HFFc6 (cell line): ENCODE results near the gene HYDIN. TPM values are rescaled to one million over a fixed set of nuclear protein-coding genes. Genes with fewer than 3 reads are reported as not detected.

Source experiments
- DNase-seq: peaks from one replicate; pipeline ENCODE4 v3.0.0-alpha.2; 2018
- H3K27ac Mint-ChIP-seq: 2 replicates; pipeline ENCODE4 v1.8.0; 2020; ENCODE audit warnings: mild to moderate bottlenecking, mixed read lengths
- H3K27me3 Mint-ChIP-seq: 2 replicates; pipeline ENCODE4 v1.8.0; 2021; ENCODE audit warnings: mild to moderate bottlenecking, moderate library complexity, mixed read lengths; ENCODE audit not compliant: insufficient read depth
- H3K36me3 Mint-ChIP-seq: 2 replicates; pipeline ENCODE4 v1.8.0; 2021; ENCODE audit warnings: low read depth, mixed read lengths
- H3K4me1 Mint-ChIP-seq: 2 replicates; pipeline ENCODE4 v1.8.0; 2020; ENCODE audit warnings: low read depth, mixed read lengths
- H3K4me3 Mint-ChIP-seq: 2 replicates; pipeline ENCODE4 v1.8.0; 2020; ENCODE audit warnings: mild to moderate bottlenecking, moderate library complexity, mixed read lengths
- H3K9me3 Mint-ChIP-seq: 2 replicates; pipeline ENCODE4 v1.8.0; 2020; ENCODE audit warnings: mild to moderate bottlenecking, mixed read lengths
- total RNA-seq, 6 experiments: library from RNA; stranded (reverse); fragmentation: NEBNext Ultra II Directional; extraction: Animal tissue kit (Norgen Biotek cat#: 25700); gene quantifications; 2 replicates in 1 of 6; 3 replicates in 5 of 6; pipeline ENCODE4 v1.2.3, GENCODE V29; 2021
- TF ChIP-seq, protein P1 (sequence below): fragments of 200-600 bp; sonication (generic); IDR thresholded peaks from 2 replicates; pipeline ENCODE4 v1.5.0; 2021; ENCODE audit warnings: antibody characterized with exemption, mild to moderate bottlenecking

HYDIN gene
- total RNA-seq, 6 experiments from 2014 or later: 0.05 TPM; not detected in 5

DNA sequence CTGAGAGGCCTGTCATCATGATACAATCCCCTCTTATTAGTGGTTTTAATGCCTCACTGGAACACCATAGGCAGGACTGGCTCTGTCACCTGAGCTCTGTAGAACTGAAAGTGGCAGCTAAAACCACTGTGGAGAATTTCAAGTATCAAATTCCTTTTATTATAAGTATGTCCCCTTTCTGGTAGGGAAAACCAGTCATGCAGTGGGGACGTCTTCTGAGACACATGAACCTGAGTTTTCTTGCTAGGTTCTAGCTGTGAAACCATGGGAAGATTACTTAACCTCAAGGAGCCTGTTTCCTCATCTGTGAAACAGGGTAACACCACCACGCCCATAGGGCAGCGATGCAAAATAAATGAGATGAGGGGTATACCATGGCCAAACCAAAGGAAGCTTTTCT is 434.2 kb downstream of the HYDIN start:
- H3K27me3 Mint-ChIP-seq: no peaks in the 10 kb centered on the region; the same call in 1 of the 2 replicates
- H3K36me3 Mint-ChIP-seq: peaks cover 7% of the 10 kb centered on the region
- no peaks in the 10 kb centered on the region for H3K9me3 Mint-ChIP-seq
- DNase-seq: no peak
- peaks cover 23% of the 10 kb centered on the region for H3K4me1 Mint-ChIP-seq
- no peak overlapping the region for H3K4me3 Mint-ChIP-seq
- TF ChIP-seq, protein P1, sequence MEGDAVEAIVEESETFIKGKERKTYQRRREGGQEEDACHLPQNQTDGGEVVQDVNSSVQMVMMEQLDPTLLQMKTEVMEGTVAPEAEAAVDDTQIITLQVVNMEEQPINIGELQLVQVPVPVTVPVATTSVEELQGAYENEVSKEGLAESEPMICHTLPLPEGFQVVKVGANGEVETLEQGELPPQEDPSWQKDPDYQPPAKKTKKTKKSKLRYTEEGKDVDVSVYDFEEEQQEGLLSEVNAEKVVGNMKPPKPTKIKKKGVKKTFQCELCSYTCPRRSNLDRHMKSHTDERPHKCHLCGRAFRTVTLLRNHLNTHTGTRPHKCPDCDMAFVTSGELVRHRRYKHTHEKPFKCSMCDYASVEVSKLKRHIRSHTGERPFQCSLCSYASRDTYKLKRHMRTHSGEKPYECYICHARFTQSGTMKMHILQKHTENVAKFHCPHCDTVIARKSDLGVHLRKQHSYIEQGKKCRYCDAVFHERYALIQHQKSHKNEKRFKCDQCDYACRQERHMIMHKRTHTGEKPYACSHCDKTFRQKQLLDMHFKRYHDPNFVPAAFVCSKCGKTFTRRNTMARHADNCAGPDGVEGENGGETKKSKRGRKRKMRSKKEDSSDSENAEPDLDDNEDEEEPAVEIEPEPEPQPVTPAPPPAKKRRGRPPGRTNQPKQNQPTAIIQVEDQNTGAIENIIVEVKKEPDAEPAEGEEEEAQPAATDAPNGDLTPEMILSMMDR: no peak
- no peak overlapping the region for H3K27ac Mint-ChIP-seq

- no peak for DNase-seq
- Mint-ChIP-seq H3K27me3 (no peaks in the 10 kb centered on the region; the same call in 1 of the 2 replicates), H3K36me3 (peaks cover 7% of the 10 kb centered on the region), H3K27ac (no peak overlapping the region), H3K4me1 (peaks cover 18% of the 10 kb centered on the region), H3K9me3 (no peaks in the 10 kb centered on the region), H3K4me3 (no peak overlapping the region)
- TF ChIP-seq, protein P1: no peak
These were observed 435.1 kb downstream of the HYDIN start for GRCh38 chr16:70795296-70795912.

DNA sequence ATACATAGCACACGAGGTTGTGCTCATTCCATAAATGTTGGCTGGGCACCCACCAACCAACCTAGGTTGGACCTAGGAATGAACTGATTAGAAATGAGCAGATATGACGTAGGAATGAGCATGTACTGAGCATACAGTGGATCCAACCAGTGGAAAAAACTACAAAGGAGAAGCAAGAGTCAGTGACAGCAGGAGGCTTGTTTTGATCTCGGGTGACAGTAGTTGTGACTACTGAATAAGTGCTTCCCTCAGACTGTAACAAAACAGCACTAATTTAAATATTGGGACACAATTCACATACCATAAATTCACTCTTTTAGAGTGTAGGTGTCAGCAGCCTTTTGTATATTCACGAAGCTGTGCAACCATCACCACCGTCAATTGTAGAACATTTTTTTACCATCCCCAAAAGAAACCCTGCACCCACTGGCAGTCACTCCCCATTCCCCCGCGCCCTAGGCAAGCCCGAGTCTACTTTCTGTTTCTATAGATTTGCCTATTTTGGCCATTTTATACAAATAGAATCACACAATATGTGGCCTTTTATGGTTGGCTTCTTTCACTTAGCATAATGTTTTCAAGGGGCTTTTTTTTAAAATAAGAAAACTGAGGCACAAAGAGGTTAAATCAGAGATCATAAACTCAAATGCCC is 436.5 kb downstream of the HYDIN start:
- peaks cover 6% of the 10 kb centered on the region for H3K4me1 Mint-ChIP-seq
- TF ChIP-seq, protein P1: no peak
- H3K27me3 Mint-ChIP-seq: peaks cover 3% of the 10 kb centered on the region
- no peak for DNase-seq
- H3K4me3 Mint-ChIP-seq: no peak overlapping the region
- peaks cover 7% of the 10 kb centered on the region for H3K36me3 Mint-ChIP-seq
- H3K27ac Mint-ChIP-seq: no peak overlapping the region
- H3K9me3 Mint-ChIP-seq: no peaks in the 10 kb centered on the region

- H3K4me1 Mint-ChIP-seq: peaks cover 6% of the 10 kb centered on the region; the same call in 1 of the 2 replicates
- no peak overlapping the region for H3K4me3 Mint-ChIP-seq
- no peak for DNase-seq
- no peak overlapping the region for H3K27ac Mint-ChIP-seq
- peaks cover 3% of the 10 kb centered on the region for H3K27me3 Mint-ChIP-seq
- no peaks in the 10 kb centered on the region for H3K36me3 Mint-ChIP-seq
- no peaks in the 10 kb centered on the region for H3K9me3 Mint-ChIP-seq
- TF ChIP-seq, protein P1: no peak
These were observed 439.7 kb downstream of the HYDIN start for GRCh38 chr16:70790815-70791214.

GRCh38 chr16:70789595-70790447 is 440.7 kb downstream of the HYDIN start:
- no peak overlapping the region for H3K4me3 Mint-ChIP-seq
- peak overlapping the region; percentile 8 for H3K27ac Mint-ChIP-seq
- H3K27me3 Mint-ChIP-seq: peaks cover 3% of the 10 kb centered on the region
- DNase-seq: no peak
- peaks cover 6% of the 10 kb centered on the region; the same call in 1 of the 2 replicates for H3K4me1 Mint-ChIP-seq
- TF ChIP-seq, protein P1: no peak
- H3K36me3 Mint-ChIP-seq: no peaks in the 10 kb centered on the region
- no peaks in the 10 kb centered on the region for H3K9me3 Mint-ChIP-seq
